HCT116 (cell line): ENCODE measurements around the gene SORL1-AS1.

Source experiments
- CTCF ChIP-seq, 3 experiments: fragments of 200-600 bp in 1 of 3; sonication (generic) in 1 of 3; IDR thresholded peaks in 2 of 3; conservative IDR thresholded peaks in 1 of 3; 2 replicates each; pipeline ENCODE4 v1.5.1; 2012 to 2017; ENCODE audit warnings: low read depth in 2 of 3, low read length in 2 of 3, antibody characterized with exemption in 1 of 3, borderline replicate concordance in 1 of 3, control low read depth in 1 of 3, mild to moderate bottlenecking in 1 of 3, mixed read lengths in 1 of 3, mixed run types in 1 of 3, moderate library complexity in 1 of 3; ENCODE audit not compliant: insufficient read depth in 1 of 3
- EGR1 ChIP-seq: IDR thresholded peaks from 2 replicates; pipeline ENCODE4 v1.6.1; 2012; ENCODE audit warnings: low read depth
- EZH2 ChIP-seq: fragments of 200-600 bp; sonication (generic); IDR thresholded peaks from 2 replicates; pipeline ENCODE4 v1.6.1; 2017; ENCODE audit warnings: antibody characterized with exemption, mixed run types
- EZH2phosphoT487 ChIP-seq: fragments of 200-600 bp; IDR thresholded peaks from 2 replicates; pipeline ENCODE4 v1.6.1; 2018; ENCODE audit warnings: antibody characterized with exemption, borderline replicate concordance
- JUND ChIP-seq: IDR thresholded peaks from 2 replicates; pipeline ENCODE4 v1.6.1; 2012
- POLR2A ChIP-seq: IDR thresholded peaks from 2 replicates; pipeline ENCODE4 v1.7.0; 2011; ENCODE audit warnings: borderline replicate concordance; ENCODE audit not compliant: insufficient read depth, insufficient read length; ENCODE audit errors: extremely low read depth
- POLR2AphosphoS5 ChIP-seq: IDR thresholded peaks from 2 replicates; pipeline ENCODE4 v1.6.1; 2011; ENCODE audit warnings: mild to moderate bottlenecking, low read depth, low read length, moderate library complexity
- RAD21 ChIP-seq: IDR thresholded peaks from 2 replicates; pipeline ENCODE4 v1.6.1; 2012; ENCODE audit warnings: low read depth, mild to moderate bottlenecking
- REST ChIP-seq: IDR thresholded peaks from 2 replicates; pipeline ENCODE4 v1.6.1; 2012; ENCODE audit warnings: low read depth
- SIN3A ChIP-seq: IDR thresholded peaks from 2 replicates; pipeline ENCODE4 v1.6.1; 2012; ENCODE audit warnings: low read depth
- TCF7L2 ChIP-seq: IDR thresholded peaks from 2 replicates; pipeline ENCODE4 v1.7.0; 2011; ENCODE audit warnings: borderline replicate concordance, inconsistent platforms; ENCODE audit not compliant: insufficient read depth, insufficient read length; ENCODE audit errors: extremely low read depth
- ZBTB33 ChIP-seq: IDR thresholded peaks from 2 replicates; pipeline ENCODE4 v1.6.1; 2011; ENCODE audit warnings: mild to moderate bottlenecking, low read length, moderate library complexity; ENCODE audit not compliant: insufficient replicate concordance; ENCODE audit errors: extremely low read depth

- TF ChIP-seq CTCF (IDR thresholded peaks at IDR 0.05 in 2 of 3, conservative IDR thresholded peaks at IDR 0.05 in 1 of 3; ENCODE audit: borderline replicate concordance in 1 of 3, insufficient read depth in 1 of 3, low read depth in 2 of 3, low read length in 2 of 3): peak; percentile 12 to 58 (median 41); a peak in 4 of 6 replicates
- no peak for TF ChIP-seq EGR1
- no peak for TF ChIP-seq EZH2phosphoT487
- TF ChIP-seq TCF7L2: no peak
- TF ChIP-seq EZH2: no peak
- TF ChIP-seq SIN3A: no peak
- TF ChIP-seq POLR2A: no peak
- no peak for TF ChIP-seq REST
- TF ChIP-seq RAD21: peak; percentile 75
- TF ChIP-seq JUND: no peak
- TF ChIP-seq POLR2AphosphoS5: no peak
- no peak for TF ChIP-seq ZBTB33
Observed at GRCh38 chr11:121446752-121447156, 6.0 kb downstream of the SORL1-AS1 start.
